ENCODE measurements around the gene CDH4. TPM values are rescaled to one million over a fixed set of nuclear protein-coding genes. Genes with fewer than 3 reads are reported as not detected.

Gene CDH4
- total RNA-seq, 2 experiments from 2014 or later = 0.11 to 0.18 TPM

- ATAC-seq = no peak
- CTCF ChIA-PET = no interaction called here
- no peak for DNase-seq
- Mint-ChIP-seq H3K4me3 (no peak overlapping the region), H3K9me3 (peaks cover 4% of the 10 kb centered on the region), H3K27me3 (no peaks in the 10 kb centered on the region), H3K27ac (no peak overlapping the region), H3K36me3 (ENCODE audit: low read depth) (no peaks in the 10 kb centered on the region), H3K4me1 (ENCODE audit: low read depth) (no peaks in the 10 kb centered on the region)
- no peak for TF ChIP-seq CTCF (IDR thresholded peaks at IDR 0.05)
- intact Hi-C loops (cut with micrococcal nuclease) = no loop called here
- POLR2A ChIA-PET = no interaction called here
These were observed 33.6 kb downstream of the CDH4 start for GRCh38 chr20:61285691-61286090.

- DNase-seq (no peak), ATAC-seq (no peak)
- ChIA-PET POLR2A (interaction anchor here (0.6 kb wide), 1 partner anchor 17 kb away, joined by 3 read pairs; no protein-coding TSS in a partner anchor), CTCF (no interaction called here)
- no peak overlapping the region for H3K4me3 Mint-ChIP-seq
- intact Hi-C loops (cut with micrococcal nuclease) = no loop called here
- H3K36me3 Mint-ChIP-seq (ENCODE audit: low read depth) = no peaks in the 10 kb centered on the region
- TF ChIP-seq CTCF (IDR thresholded peaks at IDR 0.05) = no peak
- H3K27ac Mint-ChIP-seq = no peak overlapping the region
- no peaks in the 10 kb centered on the region for H3K9me3 Mint-ChIP-seq
- H3K4me1 Mint-ChIP-seq (ENCODE audit: low read depth) = no peaks in the 10 kb centered on the region
- no peaks in the 10 kb centered on the region for H3K27me3 Mint-ChIP-seq
These were observed 35.7 kb downstream of the CDH4 start for GRCh38 chr20:61287583-61288275.

DNA sequence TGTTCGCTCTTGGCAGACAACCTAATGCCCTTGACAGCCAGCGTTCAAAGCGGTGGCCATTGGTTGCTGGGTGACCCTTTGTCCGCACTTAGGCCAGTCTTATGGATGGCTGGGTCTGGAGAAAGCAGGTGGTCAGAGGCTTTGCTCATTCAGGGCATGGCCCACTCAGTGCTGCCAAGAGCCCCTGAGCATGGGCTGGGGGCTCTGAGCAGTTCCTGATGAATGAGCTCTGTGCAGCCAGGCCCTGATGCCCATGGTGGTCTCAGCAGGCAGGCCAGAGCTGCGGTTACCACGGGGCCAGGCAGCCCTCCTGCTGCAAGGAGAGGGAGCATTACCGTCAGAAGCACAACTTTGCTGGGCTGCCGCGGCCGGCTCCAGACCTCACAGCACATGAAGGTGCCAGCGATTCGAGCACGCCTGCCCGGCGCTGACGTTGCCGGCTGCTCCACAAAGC lies 36.3 kb downstream of the CDH4 start:
- H3K27ac Mint-ChIP-seq = no peak overlapping the region
- DNase-seq (no peak), ATAC-seq (no peak)
- no peaks in the 10 kb centered on the region for H3K27me3 Mint-ChIP-seq
- no peaks in the 10 kb centered on the region for H3K9me3 Mint-ChIP-seq
- ChIA-PET CTCF (no interaction called here), POLR2A (interaction anchor here (0.6 to 1.0 kb wide), 2 partner anchors 18 to 48 kb away, joined by 3 read pairs; no protein-coding TSS in a partner anchor)
- H3K4me3 Mint-ChIP-seq = no peak overlapping the region
- no peak for TF ChIP-seq CTCF (IDR thresholded peaks at IDR 0.05)
- intact Hi-C loops (cut with micrococcal nuclease) = no loop called here
- no peaks in the 10 kb centered on the region for H3K36me3 Mint-ChIP-seq (ENCODE audit: low read depth)
- H3K4me1 Mint-ChIP-seq (ENCODE audit: low read depth) = no peaks in the 10 kb centered on the region

- no peaks in the 10 kb centered on the region for H3K4me1 Mint-ChIP-seq (ENCODE audit: low read depth)
- CTCF ChIA-PET = no interaction called here
- POLR2A ChIA-PET = interaction anchor here (1.0 kb wide), 1 partner anchor 47 kb away, joined by 3 read pairs; no protein-coding TSS in a partner anchor
- no peak overlapping the region for H3K4me3 Mint-ChIP-seq
- no peaks in the 10 kb centered on the region for H3K36me3 Mint-ChIP-seq (ENCODE audit: low read depth)
- H3K27me3 Mint-ChIP-seq = no peaks in the 10 kb centered on the region
- TF ChIP-seq CTCF (IDR thresholded peaks at IDR 0.05) = no peak
- DNase-seq (no peak), ATAC-seq (no peak)
- H3K27ac Mint-ChIP-seq = no peak overlapping the region
- no peaks in the 10 kb centered on the region for H3K9me3 Mint-ChIP-seq
- intact Hi-C loops (cut with micrococcal nuclease) = no loop called here
These were observed 37.1 kb downstream of the CDH4 start for GRCh38 chr20:61289166-61289565.

- CTCF ChIA-PET = no interaction called here
- intact Hi-C loops (cut with micrococcal nuclease) = no loop called here
- no peaks in the 10 kb centered on the region for H3K36me3 Mint-ChIP-seq (ENCODE audit: low read depth)
- TF ChIP-seq CTCF (IDR thresholded peaks at IDR 0.05) = no peak
- no peak overlapping the region for H3K4me3 Mint-ChIP-seq
- ATAC-seq (no peak), DNase-seq (no peak)
- POLR2A ChIA-PET = no interaction called here
- H3K27ac Mint-ChIP-seq = no peak overlapping the region
- no peaks in the 10 kb centered on the region for H3K9me3 Mint-ChIP-seq
- no peaks in the 10 kb centered on the region for H3K4me1 Mint-ChIP-seq (ENCODE audit: low read depth)
- no peaks in the 10 kb centered on the region for H3K27me3 Mint-ChIP-seq
These were observed 38.7 kb downstream of the CDH4 start for GRCh38 chr20:61290721-61291120.
